ENCODE data around the gene TTC39A.

The TTC39A gene

DNA sequence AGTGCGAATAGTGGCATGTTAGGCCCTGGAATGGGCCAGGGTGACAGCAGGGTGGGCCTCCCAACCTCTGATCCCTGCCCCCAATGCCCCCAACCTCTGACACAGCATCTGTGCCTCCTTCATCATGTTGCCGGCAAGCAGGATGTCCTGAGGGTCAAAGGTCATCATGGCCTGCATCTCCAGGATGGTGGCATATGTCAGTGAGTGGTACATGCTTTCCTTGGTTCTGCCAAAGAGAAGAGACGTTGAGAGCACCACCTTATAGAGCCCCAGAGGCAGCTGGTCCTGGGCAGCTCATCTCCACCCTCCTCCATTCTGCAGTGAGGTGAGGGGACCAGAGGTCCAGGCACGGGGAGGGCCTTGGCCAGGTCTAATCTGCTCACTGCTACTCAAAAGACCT, 17.6 kb downstream of the TTC39A start:
- TF ChIP-seq, protein P1, sequence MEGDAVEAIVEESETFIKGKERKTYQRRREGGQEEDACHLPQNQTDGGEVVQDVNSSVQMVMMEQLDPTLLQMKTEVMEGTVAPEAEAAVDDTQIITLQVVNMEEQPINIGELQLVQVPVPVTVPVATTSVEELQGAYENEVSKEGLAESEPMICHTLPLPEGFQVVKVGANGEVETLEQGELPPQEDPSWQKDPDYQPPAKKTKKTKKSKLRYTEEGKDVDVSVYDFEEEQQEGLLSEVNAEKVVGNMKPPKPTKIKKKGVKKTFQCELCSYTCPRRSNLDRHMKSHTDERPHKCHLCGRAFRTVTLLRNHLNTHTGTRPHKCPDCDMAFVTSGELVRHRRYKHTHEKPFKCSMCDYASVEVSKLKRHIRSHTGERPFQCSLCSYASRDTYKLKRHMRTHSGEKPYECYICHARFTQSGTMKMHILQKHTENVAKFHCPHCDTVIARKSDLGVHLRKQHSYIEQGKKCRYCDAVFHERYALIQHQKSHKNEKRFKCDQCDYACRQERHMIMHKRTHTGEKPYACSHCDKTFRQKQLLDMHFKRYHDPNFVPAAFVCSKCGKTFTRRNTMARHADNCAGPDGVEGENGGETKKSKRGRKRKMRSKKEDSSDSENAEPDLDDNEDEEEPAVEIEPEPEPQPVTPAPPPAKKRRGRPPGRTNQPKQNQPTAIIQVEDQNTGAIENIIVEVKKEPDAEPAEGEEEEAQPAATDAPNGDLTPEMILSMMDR (IDR thresholded peaks at IDR 0.05; ENCODE audit: low read depth, low read length) = no peak
- H3K4me3 ChIP-seq (ENCODE audit: low read depth, low read length) = no peak overlapping the region
- no peaks in the 10 kb centered on the region for H3K27me3 ChIP-seq (ENCODE audit: insufficient read depth, low read depth, severe bottlenecking)
- no peak for DNase-seq
- H3K36me3 ChIP-seq = peaks cover 17% of the 10 kb centered on the region
- H3K27ac ChIP-seq = no peak overlapping the region
- H3K9me3 ChIP-seq (ENCODE audit: severe bottlenecking) = no peaks in the 10 kb centered on the region

DNA sequence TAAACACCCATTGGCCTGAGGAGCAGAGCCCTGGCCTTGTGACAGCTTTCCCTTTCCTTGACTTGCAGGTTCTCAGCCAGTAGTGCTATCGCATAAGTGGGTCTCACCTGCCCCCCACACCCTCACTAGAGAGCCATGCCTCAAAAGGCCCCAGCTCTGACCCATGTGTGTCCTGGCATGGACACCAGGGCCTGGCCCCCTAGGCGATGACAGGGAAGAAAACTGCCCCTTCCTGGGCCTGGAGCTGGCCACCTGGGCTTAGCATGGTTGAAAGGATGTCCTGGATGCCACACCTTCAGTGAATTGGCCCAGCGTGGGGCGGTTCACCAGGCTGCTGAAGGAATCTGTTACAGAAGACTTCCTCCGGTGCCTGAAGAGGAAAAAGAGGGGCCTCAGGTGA, 18.5 kb downstream of the TTC39A start:
- H3K36me3 ChIP-seq = peaks cover 17% of the 10 kb centered on the region
- H3K9me3 ChIP-seq (ENCODE audit: severe bottlenecking) = no peaks in the 10 kb centered on the region
- H3K27me3 ChIP-seq (ENCODE audit: insufficient read depth, low read depth, severe bottlenecking) = no peaks in the 10 kb centered on the region
- no peak for DNase-seq
- TF ChIP-seq, protein P1 (IDR thresholded peaks at IDR 0.05; ENCODE audit: low read depth, low read length) = no peak
- no peak overlapping the region for H3K4me3 ChIP-seq (ENCODE audit: low read depth, low read length)
- no peak overlapping the region for H3K27ac ChIP-seq

DNA sequence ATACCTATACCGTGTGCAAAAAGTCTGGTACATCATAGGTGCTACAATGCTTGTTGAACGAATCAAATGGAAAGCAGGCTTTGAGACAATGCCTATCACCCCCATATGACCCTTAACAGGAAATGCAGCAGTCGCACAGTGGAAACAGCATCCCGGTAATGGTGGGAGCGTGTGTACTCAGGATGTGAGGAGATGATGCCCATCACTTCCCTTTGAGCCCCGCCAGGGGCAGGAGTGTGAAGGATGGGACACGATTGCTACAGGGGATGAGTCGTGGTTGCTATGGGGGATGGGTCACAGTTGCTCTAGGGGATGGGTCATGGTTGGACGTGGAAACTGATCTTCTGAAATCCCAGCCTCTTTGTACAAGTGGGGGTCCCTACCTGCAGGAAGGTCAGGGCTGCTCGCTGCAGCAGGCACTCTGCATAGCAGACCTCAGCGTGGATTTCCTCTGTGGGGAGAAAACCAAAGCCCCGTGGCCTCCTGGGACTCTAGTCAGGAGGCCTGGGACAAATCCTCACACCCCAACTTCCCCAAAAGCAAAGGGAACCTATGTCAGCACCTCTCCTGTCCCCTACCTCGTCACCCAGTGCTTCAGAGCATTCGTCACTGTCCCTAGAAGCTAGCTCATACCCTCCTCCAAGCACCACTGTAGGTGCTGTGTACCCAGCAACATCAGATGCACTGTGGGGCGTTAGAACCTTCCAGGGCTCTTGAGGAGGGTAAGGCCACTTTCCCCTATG, 19.3 kb downstream of the TTC39A start:
- no peak overlapping the region for H3K27ac ChIP-seq

DNA sequence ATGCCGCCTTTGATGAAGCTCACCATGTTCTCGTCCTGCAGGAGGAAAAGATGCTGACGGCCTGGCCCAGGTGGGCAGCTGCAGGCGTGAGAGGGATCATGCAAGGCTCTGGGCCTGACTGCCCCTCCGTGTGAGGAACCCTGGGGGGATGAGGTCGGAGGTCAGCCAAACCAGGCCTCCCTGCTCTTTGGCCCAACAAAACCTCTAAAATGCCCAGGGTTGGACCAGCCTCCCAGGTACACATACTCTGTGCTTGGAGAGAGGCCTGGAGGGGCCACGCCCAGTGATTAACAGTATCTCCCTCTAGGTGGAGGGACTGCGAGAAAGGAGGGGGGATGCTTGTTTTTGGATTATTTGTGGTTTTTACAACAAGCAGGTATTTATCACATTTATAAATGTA, 21.1 kb downstream of the TTC39A start:
- no peak overlapping the region for H3K27ac ChIP-seq
- no peak for DNase-seq

More for the DNA sequence above, 19.3 kb downstream of the TTC39A start:
- TF ChIP-seq, protein P1 (IDR thresholded peaks at IDR 0.05; ENCODE audit: low read depth, low read length) = no peak
- DNase-seq = no peak
- Histone ChIP-seq H3K36me3 (peaks cover 17% of the 10 kb centered on the region), H3K27me3 (ENCODE audit: insufficient read depth, low read depth, severe bottlenecking) (no peaks in the 10 kb centered on the region), H3K9me3 (ENCODE audit: severe bottlenecking) (no peaks in the 10 kb centered on the region), H3K4me3 (ENCODE audit: low read depth, low read length) (no peak overlapping the region)

DNA sequence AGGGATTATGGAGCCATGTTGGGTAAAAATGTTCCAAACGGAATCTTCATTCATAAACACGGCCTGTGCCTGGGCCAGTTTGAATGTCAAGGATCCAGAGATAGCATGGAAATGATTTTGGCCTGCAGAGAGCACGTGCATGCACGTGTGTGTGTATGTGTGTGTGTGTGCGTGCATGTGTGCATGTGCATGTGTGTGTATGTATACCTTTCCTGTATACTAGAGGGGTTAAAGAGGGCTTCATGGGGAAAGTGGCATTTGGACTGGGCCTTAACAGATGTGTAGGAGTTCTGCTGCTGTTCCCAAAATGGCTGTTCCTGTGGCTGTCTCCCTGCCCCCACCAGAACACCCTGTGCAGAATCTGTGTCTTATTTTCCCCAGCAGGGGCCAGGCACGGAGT, 21.7 kb downstream of the TTC39A start:
- TF ChIP-seq, protein P1 (IDR thresholded peaks at IDR 0.05; ENCODE audit: low read depth, low read length) = no peak
- no peak overlapping the region for H3K27ac ChIP-seq
- no peak for DNase-seq
- H3K4me3 ChIP-seq (ENCODE audit: low read depth, low read length) = no peak overlapping the region
- peaks cover 17% of the 10 kb centered on the region for H3K36me3 ChIP-seq
- no peaks in the 10 kb centered on the region for H3K27me3 ChIP-seq (ENCODE audit: insufficient read depth, low read depth, severe bottlenecking)
- H3K9me3 ChIP-seq (ENCODE audit: severe bottlenecking) = no peaks in the 10 kb centered on the region

More for the DNA sequence above, 21.1 kb downstream of the TTC39A start:
- Histone ChIP-seq H3K9me3 (ENCODE audit: severe bottlenecking) (no peaks in the 10 kb centered on the region), H3K36me3 (peaks cover 17% of the 10 kb centered on the region), H3K27me3 (ENCODE audit: insufficient read depth, low read depth, severe bottlenecking) (no peaks in the 10 kb centered on the region), H3K4me3 (ENCODE audit: low read depth, low read length) (no peak overlapping the region)
- TF ChIP-seq, protein P1 (IDR thresholded peaks at IDR 0.05; ENCODE audit: low read depth, low read length) = no peak

DNA sequence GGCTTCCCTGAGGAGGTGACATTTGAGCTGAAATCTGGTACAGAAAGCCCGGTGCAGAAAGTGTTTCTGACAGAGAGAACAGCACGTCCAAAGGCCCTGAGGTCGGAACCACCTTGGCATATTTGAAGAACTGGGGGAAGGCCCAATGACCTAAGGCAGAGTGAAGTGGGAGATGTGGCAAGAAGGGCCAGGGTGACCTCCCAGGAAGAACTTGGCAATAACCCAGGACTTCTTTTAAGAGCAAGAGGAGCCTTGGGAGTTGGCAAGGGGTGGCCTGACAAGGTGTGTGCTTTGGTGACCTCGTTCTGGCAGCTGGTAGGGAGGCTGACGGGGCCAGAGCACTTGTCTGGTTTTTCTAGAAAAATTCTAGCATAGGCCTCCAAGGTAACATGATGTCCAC, 23.4 kb downstream of the TTC39A start:
- H3K4me3 ChIP-seq (ENCODE audit: low read depth, low read length) = no peak overlapping the region
- H3K36me3 ChIP-seq = peaks cover 11% of the 10 kb centered on the region
- H3K27ac ChIP-seq = no peak overlapping the region
- H3K27me3 ChIP-seq (ENCODE audit: insufficient read depth, low read depth, severe bottlenecking) = no peaks in the 10 kb centered on the region
- no peak for DNase-seq
- no peaks in the 10 kb centered on the region for H3K9me3 ChIP-seq (ENCODE audit: severe bottlenecking)
- TF ChIP-seq, protein P1 (IDR thresholded peaks at IDR 0.05; ENCODE audit: low read depth, low read length) = no peak

Measured in WERI-Rb-1 (cell line).